HepG2 (cell line): Measurements from ENCODE around the gene TUBB2B. TPM values are rescaled to one million over a fixed set of nuclear protein-coding genes. Genes with fewer than 3 reads are reported as not detected.

Source experiments
- ATAC-seq: fragments of 200-7000 bp; cut with Tn5 transposase; 3 replicates; pipeline ENCODE4 v1.9.1; 2020; ENCODE audit warnings: mild to moderate bottlenecking, moderate library complexity
- BruUV-seq: library from RNA; stranded (reverse); fragments of 400-500 nt; replicated peaks from 2 replicates; lab custom pipeline; 2021; lab: Mats Ljungman, UMichigan
- CTCF ChIA-PET: fragments of 300-600 bp; formaldehyde crosslinking; extraction: SDS; loops from one replicate; lab custom pipeline; 2021; ENCODE audit warnings: low total read pairs, inconsistent platforms, low intra/inter-chr PET ratio; lab: Yijun Ruan, JAX
- POLR2A ChIA-PET: fragments of 350-600 bp; sonication (Branson Sonifier 250); formaldehyde crosslinking; loops from one replicate; lab custom pipeline; 2020; ENCODE audit warnings: antibody characterized with exemption, inconsistent platforms; lab: Yijun Ruan, JAX
- DNase-seq: peaks from one replicate; pipeline ENCODE4 v3.0.0-alpha.2; 2015; ENCODE audit warnings: low spot score
- FAIRE-seq: peaks from 3 replicates; lab custom pipeline; 2011; peaks lifted over from hg19 to GRCh38; lab: Jason Lieb, UNC
- H2AFZ ChIP-seq: one replicate; pipeline ENCODE4 v1.6.1; 2011; ENCODE audit warnings: low read length, inconsistent platforms
- H3K27ac ChIP-seq: fragments of 300-600 bp; 3 replicates; pipeline ENCODE4 v1.8.0; 2011; ENCODE audit warnings: mixed run types, mild to moderate bottlenecking, mixed read lengths, low read length, inconsistent platforms; ENCODE audit not compliant: insufficient read depth; ENCODE audit errors: extremely low read length
- H3K27me3 ChIP-seq, 2 experiments: fragments of 200-600 bp in 1 of 2; 2 replicates in 1 of 2; 3 replicates in 1 of 2; pipeline versions ENCODE4 v1.6.0 to v1.8.0; 2011; ENCODE audit warnings: low read length in 2 of 2, mild to moderate bottlenecking in 2 of 2, moderate library complexity in 2 of 2, inconsistent platforms in 1 of 2; ENCODE audit not compliant: insufficient read depth in 2 of 2, control insufficient read depth in 1 of 2
- H3K36me3 ChIP-seq, 2 experiments: fragments of 200-600 bp in 1 of 2; replicated peaks in 1 of 2; 2 replicates in 1 of 2; 3 replicates in 1 of 2; pipeline versions ENCODE4 v1.5.1 to v1.8.0; 2011; ENCODE audit warnings: low read length in 2 of 2, inconsistent platforms in 1 of 2; ENCODE audit not compliant: insufficient read depth in 2 of 2, control insufficient read depth in 1 of 2
- H3K4me1 ChIP-seq: 2 replicates; pipeline ENCODE4 v1.5.1; 2012; ENCODE audit warnings: low read length, inconsistent platforms; ENCODE audit not compliant: insufficient read depth
- H3K4me2 ChIP-seq: 2 replicates; pipeline ENCODE4 v1.6.0; 2011; ENCODE audit warnings: low read depth, low read length, inconsistent platforms
- H3K4me3 ChIP-seq, 3 experiments: fragments of 200-600 bp in 1 of 3; sonication (generic), shearing (Covaris generic) in 1 of 3; replicated peaks in 1 of 3; 2 replicates each; pipeline ENCODE4 v1.5.1; 2011 to 2016; ENCODE audit warnings: low read length in 3 of 3, inconsistent platforms in 2 of 3, low read depth in 2 of 3, mild to moderate bottlenecking in 2 of 3, control low read depth in 1 of 3, mixed read lengths in 1 of 3; ENCODE audit not compliant: insufficient read depth in 1 of 3
- H3K79me2 ChIP-seq: one replicate; pipeline ENCODE4 v1.6.1; 2011; ENCODE audit warnings: low read length, inconsistent platforms; ENCODE audit not compliant: insufficient read depth
- H3K9ac ChIP-seq: 2 replicates; pipeline ENCODE4 v1.6.0; 2011; ENCODE audit warnings: mild to moderate bottlenecking, low read depth, low read length, inconsistent platforms; ENCODE audit not compliant: insufficient read depth
- H3K9me3 ChIP-seq: 2 replicates; pipeline ENCODE4 v1.5.1; 2012; ENCODE audit warnings: mild to moderate bottlenecking, low read length
- H4K20me1 ChIP-seq: 2 replicates; pipeline ENCODE4 v1.6.0; 2011; ENCODE audit warnings: inconsistent platforms, mild to moderate bottlenecking, low read length, moderate library complexity; ENCODE audit not compliant: insufficient read depth
- AHR ChIP-seq: IDR thresholded peaks from 2 replicates; pipeline ENCODE4 v1.6.1; 2018; ENCODE audit warnings: missing genetic modification reagents, missing compliant biosample characterization
- CBX2 ChIP-seq, 2 experiments: fragments of 200-600 bp in 1 of 2; sonication (generic); formaldehyde crosslinking in 1 of 2; IDR thresholded peaks; 2 replicates each; pipeline versions ENCODE4 v1.7.0 to v1.8.1; 2018 to 2022; ENCODE audit warnings: low read depth in 2 of 2, low read length in 1 of 2, mild to moderate bottlenecking in 1 of 2, missing genetic modification reagents in 1 of 2
- CREB3 ChIP-seq: sonication (generic); formaldehyde crosslinking; IDR thresholded peaks from 2 replicates; pipeline ENCODE4 v1.5.0; 2020; ENCODE audit warnings: missing genetic modification reagents
- NFATC3 ChIP-seq: sonication (generic); formaldehyde crosslinking; IDR thresholded peaks from 2 replicates; pipeline ENCODE4 v1.5.1; 2020; ENCODE audit warnings: mild to moderate bottlenecking, missing genetic modification reagents
- ZNF781 ChIP-seq: sonication (generic); formaldehyde crosslinking; IDR thresholded peaks from 2 replicates; pipeline ENCODE4 v1.5.1; 2020; ENCODE audit warnings: borderline replicate concordance, mild to moderate bottlenecking, missing genetic modification reagents; ENCODE audit errors: not compliant biosample characterization
- WGBS: methylation state at CpG from one replicate; pipeline ENCODE4 v1.1.6; 2017; ENCODE audit warnings: low lambda C conversion rate; 5-methylcytosine and 5-hydroxymethylcytosine counted together
- in situ Hi-C: cut with HindIII; loops from 2 replicates; pipeline ENCODE4 v1.10.0; 2017; ENCODE audit warnings: low pct_unique_long_range_greater_than_20kb; ENCODE audit not compliant: extremely low pct_ligation_motif_present
- intact Hi-C: fragments of 100-400 bp; cut with micrococcal nuclease; formaldehyde crosslinking; loops from one replicate; pipeline ENCODE4 v1.10.0; 2022; ENCODE audit not compliant: unreplicated experiment
- polyA plus RNA-seq, 8 experiments: library from polyadenylated mRNA; depleted of rRNA in 3 of 8; stranded (reverse) in 7 of 8; unstranded in 1 of 8; fragments of >200 nt; fragmentation: Illumina TruSeq in 4 of 8; extraction: Trizol in 4 of 8; gene quantifications; 2 replicates each; pipeline versions ENCODE4 v1.2.1 to v1.2.3, GENCODE V29; 2011 to 2016; ENCODE audit warnings: low read depth in 4 of 8, missing spikeins in 1 of 8, mixed read lengths in 1 of 8; ENCODE audit not compliant: insufficient read depth in 1 of 8
- total RNA-seq, 5 experiments: library from RNA; depleted of rRNA; stranded (reverse); fragments of >200 nt; fragmentation: Illumina TruSeq; extraction: Trizol; gene quantifications; 2 replicates each; pipeline ENCODE4 v1.2.3, GENCODE V29; 2016; ENCODE audit warnings: low read depth in 1 of 5

The TUBB2B gene
- total and polyA plus RNA-seq, 2 of the 13 experiments (the other 11 are each of a cell fraction or from before 2014, with no cell fraction given): 10.3 to 23.6 TPM

- intact Hi-C loops: loop anchor here (5.0 kb wide), 1 partner anchor 93 kb away; no protein-coding TSS in a partner anchor
- peak overlapping the region; percentile 97; the same call in 1 of the 2 replicates for H3K4me2 ChIP-seq
- no peak overlapping the region; a peak in 1 of 6 replicates for H3K4me3 ChIP-seq
- H3K9me3 ChIP-seq: no peaks in the 10 kb centered on the region
- ATAC-seq: no peak
- H3K9ac ChIP-seq: no peak overlapping the region
- FAIRE-seq: no peak
- no peaks in the 10 kb centered on the region for H3K36me3 ChIP-seq
- no peak overlapping the region for H3K27ac ChIP-seq
- H4K20me1 ChIP-seq: peaks cover 6% of the 10 kb centered on the region; the same call in 1 of the 2 replicates
- H3K4me1 ChIP-seq: peaks cover 55% of the 10 kb centered on the region
- CTCF ChIA-PET: no interaction called here
- H3K79me2 ChIP-seq: no peaks in the 10 kb centered on the region
- no peak for DNase-seq
- 50% methylated on average over 11 of the region's 11 CpGs for WGBS
- peaks cover 29 to 88% of the 10 kb centered on the region in 2 experiments for H3K27me3 ChIP-seq
- H2AFZ ChIP-seq: no peak overlapping the region
- BruUV-seq: no TSS peak
- TF ChIP-seq AHR: no peak
- TF ChIP-seq NFATC3: no peak
- peak; percentile 71; the same call in 1 of the 2 replicates for TF ChIP-seq CBX2 (IDR thresholded peaks at IDR 0.05; ENCODE audit: low read depth, low read length)
- TF ChIP-seq CBX2 (CRISPR knock-in tag; IDR thresholded peaks at IDR 0.05; ENCODE audit: low read depth): no peak
- TF ChIP-seq ZNF781 (CRISPR knock-in tag): no peak
- no peak for TF ChIP-seq CREB3
- TF ChIP-seq, all 625 proteins: peak for 1
- POLR2A ChIA-PET: interaction anchor here (0.8 to 2.3 kb wide), 17 partner anchors 10 to 177 kb away, joined by 3 to 19 read pairs (median 5); partner anchors contain the start of genes BPHL, PSMG4, RIPK1 and TUBB2A
- in situ Hi-C loops: no loop called here
These were observed 2.9 kb upstream of the TUBB2B start for GRCh38 chr6:3230256-3230882.
